RCC 7860 (cell line): ENCODE results near the gene PLEKHM3.

Experiments used
- DNase-seq: peaks from one replicate; pipeline ENCODE4 v3.0.0-alpha.2; 2015; ENCODE audit warnings: low spot score
- FAIRE-seq: peaks from 2 replicates; lab custom pipeline; 2012; peaks lifted over from hg19 to GRCh38; lab: Jason Lieb, UNC

Gene PLEKHM3

GRCh38 chr2:207772081-207772843, 253.1 kb downstream of the PLEKHM3 start:
- DNase-seq (no peak), FAIRE-seq (no peak)

- FAIRE-seq (no peak), DNase-seq (no peak)
Observed at GRCh38 chr2:207771421-207771820, 253.9 kb downstream of the PLEKHM3 start.
